RPMI8226 (cell line): ENCODE results near the gene UBASH3B.

Experiments used
- DNase-seq: peaks from one replicate; pipeline ENCODE4 v3.0.0-alpha.2; 2015

UBASH3B gene

DNA sequence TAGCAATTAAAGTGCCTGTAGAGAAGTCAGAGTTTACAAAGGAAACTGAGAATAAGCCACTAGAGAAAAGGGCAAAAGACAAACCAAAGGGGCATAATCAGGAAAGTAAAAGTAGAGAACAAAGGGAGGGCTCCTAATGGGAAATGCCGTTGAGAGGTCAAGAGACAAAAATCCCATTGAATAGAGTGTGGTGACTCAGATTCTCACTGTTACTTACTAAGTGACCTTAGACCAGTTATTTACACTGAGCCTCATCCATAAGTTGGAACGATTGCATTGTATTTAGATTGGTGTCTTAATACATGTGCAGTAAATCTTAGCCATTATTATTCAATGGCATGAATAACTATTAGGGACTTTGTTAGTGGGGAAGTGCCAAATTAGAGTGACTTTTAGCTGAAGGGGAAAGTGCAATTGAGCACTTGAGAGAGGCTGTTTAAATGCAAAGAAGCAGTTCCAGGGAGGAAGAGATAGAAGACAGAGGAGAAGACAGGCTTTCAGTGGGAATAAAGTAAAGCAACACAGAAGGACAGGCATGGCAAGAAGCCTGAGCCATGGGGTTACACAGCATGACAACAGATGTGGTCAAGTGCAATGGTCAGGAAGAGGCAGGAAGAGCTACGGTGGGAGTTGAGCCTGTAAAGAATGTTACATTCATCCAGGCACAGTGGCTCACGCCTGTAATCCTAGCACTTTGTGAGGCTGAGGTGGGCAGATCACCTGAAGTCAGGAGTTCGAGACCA lies 82.6 kb downstream of the UBASH3B start:
- DNase-seq: no peak

DNA sequence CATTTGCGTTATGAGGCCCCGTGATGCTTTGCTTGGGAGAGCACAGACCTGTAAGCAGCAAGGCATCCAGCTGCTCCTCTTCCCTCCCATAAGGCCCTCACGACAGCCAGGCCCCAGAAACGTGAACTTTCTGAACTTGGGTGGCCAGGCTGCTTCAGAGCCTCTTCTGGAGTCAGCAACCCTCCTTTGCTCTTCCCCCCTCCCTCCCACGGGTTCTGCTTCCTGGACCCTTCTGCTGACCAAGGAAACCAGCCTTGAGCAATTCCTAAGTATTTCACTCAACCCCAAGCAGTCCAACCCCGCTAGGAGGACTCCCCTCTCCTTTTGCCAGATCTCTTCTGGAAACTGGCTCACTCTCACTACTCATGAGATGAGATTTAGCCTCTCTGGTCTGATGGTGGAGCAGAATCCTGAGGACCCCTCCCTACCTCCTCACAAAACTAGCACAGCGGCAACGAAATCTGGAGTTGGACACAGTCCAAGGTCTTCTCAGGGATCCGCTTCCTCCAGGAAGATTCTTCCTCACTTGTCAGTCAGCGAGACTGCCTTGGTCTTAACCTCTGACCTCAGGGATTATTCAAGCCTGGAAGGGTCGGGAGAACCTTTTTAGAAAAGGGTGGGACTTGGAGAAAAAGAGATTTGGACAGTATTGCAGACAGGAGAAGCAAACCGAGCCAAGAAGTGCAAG lies 86.2 kb downstream of the UBASH3B start:
- DNase-seq: no peak

DNA sequence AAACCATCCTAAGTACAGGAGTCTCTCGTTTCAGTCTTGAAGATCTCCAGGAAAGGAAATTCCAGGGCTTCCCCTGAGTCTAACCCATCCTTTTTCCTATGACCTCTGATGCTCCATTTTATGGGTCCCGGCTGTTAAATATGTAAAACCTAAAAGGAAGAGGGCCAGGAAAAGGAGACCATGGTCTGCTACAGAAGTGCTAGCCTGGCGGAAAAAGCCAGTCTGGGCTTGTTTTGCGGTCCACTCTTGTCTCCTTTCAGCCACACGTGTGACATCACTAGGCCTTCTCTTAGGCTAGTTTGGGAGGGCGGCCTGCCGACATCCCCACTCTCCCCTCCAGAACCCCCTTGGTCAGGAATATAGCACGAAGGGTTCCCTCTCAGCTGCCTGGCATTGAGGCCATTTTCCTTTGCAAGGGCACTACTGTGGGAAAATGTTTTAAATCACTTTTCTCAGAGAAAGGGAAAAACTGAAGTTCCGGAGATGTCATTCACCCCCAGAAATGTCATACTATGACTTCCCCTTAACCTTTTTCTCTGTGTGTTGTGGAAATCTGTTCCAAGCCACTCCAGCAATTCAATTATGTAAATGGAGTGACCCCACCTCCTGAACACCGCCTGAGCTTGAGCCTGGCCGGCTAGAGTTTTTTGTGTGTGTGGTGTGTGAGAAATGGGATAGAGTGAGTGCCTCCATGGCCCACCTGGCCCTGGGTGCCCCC lies 86.9 kb downstream of the UBASH3B start:
- DNase-seq: no peak

DNA sequence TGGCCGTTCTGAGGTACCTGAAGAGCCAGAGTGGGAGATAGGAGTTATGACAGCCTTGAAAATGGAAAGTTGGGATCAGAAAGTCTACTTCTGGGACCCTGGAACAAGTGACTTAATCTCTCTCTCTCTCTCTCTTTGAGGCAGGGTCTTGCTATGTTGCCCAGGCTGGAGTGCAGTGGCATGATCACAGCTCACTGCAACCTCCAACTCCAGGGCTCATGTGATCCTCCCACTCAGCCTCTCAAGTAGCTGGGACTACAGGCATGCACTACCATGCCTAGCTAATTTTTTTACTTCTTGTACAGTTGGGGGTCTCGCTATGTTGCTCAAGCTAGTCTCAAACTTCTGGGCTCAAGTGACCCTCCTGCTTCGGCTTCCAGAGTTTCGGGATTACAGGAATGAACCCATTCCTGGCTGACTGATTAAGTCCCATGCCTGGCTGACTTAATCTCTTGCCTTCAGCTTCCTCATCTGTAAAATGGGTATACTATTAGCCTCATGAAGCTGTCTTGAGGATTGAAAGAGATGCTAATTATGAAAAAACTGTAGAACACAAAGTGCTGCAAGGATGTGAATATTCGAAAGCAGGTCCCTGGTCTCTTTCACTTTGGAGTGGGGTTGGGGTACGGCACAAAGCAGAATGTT lies 87.7 kb downstream of the UBASH3B start:
- DNase-seq: no peak

DNA sequence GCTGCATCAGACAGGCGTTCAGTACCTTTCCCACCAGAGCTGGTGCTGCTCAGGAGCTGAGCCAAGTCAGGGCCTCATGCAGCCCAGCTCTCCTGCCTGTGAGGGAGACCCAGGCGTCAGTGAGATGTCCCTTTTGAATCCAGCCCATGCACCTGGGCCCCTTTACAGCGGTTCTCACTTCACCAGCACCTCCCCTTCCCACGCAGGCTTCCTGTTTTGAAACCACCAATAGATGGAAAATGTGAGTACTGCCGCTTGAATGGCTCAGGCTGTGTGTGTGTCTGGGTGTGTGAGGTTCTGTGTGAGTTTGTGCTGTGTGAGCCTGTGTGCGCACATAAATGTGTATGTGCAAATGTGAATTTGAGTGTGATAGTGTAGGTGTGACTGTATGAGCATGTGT lies 88.4 kb downstream of the UBASH3B start:
- DNase-seq: peak; percentile 80

DNA sequence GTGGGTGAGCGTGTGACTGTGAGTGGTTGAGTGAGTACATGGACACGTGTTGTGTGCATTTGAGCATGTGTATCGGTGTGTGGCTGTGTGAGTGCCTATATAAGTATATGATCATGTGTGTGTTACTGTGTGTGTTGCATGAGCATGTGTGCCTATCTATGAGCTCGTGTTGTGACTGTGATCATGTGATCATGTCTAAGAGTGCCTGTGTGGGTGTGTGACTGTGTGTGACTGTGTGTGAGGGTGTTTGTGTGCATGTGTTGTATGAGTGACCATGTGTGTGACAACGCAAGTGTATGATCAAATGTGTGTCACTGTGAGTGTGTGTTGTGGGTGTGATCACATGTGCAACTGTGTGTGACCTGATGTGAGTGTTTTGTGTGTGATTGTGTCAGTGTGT lies 88.8 kb downstream of the UBASH3B start:
- no peak for DNase-seq

DNA sequence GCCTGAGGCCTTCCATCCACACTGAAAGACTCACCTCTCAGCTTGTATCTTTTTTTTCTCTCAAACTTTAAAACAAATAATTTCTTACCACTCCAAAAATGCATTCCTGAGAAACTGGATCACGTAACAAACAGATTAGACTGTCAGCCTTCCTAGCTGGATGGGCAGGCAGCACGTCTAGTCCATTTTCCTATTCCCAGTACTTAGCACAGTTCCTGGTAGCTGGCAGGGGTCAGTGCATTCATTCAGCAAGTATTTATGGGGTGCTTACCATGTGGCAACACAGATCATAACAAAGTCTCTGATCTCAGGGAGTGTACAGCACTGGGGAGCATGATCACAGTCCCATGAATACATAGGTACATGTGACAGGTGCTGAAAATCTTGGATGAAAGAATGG lies 89.6 kb downstream of the UBASH3B start:
- no peak for DNase-seq

DNA sequence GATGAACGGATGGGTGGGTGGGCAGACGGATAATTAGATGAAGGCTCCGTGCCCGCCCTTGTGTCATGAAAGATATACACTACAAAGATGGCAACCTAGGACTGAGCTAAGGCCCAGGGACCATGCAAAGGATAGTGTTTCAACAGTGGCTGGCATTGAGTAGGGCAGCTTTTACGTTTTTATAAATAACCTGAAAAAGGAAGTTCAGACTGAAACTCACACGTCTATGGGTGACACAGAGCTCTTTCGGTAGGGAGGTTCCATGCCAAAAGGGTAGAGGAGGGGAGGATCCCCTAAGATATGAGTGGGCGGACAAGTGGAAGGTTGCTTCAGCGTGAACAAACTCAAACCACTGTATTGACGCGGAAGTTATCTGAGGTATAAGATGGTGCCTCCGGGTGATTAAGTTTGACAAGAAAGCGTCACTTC lies 90.5 kb downstream of the UBASH3B start:
- peak; percentile 75 for DNase-seq

DNA sequence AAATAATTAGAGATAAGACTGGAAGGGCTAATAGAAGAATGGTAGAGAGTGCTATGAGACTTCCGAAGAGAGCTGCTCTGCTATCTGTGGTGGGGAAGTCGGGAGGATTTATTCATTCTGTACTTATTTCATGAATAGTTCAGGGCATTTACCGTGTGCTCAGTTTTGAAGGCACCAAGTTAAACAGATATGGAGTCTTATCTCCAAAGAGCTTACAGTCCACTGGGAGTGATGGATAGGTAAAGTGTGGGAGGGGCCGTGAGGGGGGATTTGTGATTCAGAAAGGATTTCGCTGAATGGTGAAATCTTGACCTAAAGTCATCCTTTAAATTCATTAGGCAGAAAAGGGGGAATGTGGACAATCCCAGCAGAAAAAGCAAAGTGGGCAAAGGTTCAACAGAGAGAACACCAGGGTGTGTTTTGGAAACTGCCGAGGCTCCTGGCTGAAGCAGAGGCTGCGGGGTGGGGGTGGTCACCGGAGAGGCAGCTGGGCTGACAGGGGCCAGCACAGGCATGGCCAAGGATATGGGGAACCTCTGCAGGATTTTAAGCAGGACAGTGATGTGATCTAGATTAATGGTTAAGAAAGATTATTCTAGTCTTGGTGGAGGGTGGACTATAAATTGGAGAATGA lies 91.2 kb downstream of the UBASH3B start:
- no peak for DNase-seq

DNA sequence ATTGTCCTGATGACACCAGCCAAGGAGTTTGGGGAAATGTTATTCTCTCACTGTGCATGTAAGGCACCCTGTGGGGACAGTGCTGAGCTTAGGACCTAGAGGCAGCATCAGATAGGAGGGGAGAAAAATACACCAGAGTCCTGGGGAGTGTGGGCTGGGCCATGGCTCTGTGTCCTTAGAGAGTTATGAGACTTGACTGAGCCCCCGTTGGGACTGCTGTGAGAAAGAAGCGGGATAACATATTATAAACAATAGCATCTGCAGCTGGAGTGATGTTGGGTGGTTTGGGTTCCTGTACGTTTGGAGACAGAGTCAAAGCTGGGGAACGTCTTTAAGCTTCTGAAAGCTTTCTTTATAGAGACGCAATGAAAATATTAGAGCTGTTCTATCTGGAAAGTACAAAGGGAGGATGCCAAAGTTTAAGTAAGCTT lies 91.8 kb downstream of the UBASH3B start:
- no peak for DNase-seq

DNA sequence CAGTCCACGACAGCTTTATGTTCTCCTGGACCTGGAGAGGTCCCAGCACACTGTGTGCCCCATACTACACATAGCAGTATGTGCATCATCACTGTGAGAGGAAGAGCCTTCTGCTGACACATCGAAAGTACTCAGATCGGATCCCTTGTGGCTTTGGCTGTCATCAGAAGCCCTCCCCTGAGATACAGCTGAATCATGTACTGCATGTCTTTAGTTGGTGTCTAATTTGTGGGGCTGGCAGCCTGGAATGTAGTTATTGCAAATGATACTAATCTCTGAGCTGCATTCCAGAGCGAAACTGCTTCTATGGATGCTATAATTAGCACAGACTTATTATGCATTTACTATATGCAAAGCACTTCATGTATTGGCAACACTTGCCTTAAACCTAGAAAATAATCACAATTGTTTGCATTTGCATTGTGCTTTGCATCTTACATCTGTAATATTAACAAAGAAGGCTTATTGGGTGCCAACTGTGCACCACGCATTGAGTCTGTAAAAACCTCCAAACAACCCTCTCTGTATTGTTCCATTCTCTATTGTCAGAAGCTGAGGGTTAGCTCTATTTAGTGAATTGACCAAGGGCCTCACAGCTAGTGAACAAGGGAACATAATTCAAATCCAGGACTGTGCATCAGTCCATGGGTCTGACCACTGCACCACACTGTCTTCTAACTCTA lies 93.6 kb downstream of the UBASH3B start:
- peak; percentile 89 for DNase-seq

DNA sequence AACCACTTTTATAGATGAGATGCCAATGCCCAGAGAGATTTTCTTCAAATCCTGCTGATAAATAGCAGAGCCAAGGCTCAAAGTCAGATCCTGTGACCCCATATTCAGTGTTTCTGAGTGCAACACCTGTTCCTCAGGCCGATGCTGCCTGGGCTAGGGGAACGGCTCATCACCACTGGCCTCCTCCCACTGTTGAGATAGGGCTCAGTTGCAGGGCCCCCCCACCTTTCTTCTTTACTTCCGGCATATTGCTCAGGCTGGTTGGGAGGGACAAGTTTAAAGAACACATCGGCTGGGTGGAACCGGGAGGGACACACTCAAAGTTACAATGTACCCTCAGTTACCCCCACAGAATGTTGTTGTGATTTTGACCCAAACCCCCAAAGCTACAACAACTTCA lies 94.5 kb downstream of the UBASH3B start:
- DNase-seq: no peak

DNA sequence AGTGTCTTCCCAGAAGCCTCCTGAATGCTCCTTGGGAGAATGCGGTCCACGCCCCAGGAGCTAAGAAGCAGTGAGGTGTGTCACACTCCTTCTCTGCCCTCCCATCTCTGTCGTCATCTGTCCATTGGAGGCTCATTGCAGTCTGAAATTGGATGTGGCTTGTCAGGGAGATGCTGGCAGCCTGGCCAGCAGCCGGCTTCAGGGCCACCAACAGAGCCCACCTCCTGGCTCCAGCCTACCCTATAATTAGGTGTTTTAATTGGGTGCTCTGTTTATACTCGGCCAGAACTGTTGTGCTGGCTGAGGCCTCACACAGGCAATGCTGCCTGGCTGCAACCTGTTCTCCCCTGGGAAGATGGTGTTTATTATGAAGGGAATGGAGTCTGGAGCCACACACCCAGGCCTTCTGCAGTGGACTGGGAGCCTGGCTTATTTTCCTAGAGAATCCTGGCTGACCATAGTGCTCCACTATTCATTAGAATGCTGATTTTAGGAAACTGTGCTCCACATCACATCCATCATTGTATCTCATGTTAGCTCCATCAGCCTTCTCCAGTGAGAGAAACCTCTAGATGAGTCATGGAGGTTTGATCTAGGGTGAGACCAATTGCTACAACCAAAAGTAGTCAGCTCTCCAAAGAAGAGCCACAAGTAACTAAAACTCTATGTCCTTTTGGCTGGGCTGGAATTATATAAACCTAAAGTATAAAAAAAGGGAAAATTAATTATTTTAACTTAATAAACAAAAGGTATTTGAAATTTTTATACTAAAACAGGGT lies 96.0 kb downstream of the UBASH3B start:
- no peak for DNase-seq

DNA sequence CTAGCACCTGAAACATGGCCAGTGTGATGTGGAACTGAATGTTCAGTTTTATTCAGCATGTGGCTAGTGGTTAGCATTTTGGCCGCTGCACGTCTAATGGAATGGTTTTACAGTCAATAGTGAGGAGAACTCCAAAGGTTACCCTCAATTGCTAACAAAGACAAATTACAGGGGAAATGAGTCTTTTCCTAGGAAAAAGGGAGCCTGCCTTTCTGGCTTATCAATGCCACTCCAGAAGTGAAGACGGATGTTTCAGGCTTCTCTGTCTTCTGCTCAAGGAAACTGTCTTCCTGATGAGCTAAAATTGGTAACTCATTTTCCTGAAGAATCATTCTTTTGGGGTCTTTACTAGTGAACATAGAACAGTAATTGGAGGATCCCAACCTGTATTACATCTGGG lies 98.5 kb downstream of the UBASH3B start:
- DNase-seq: no peak

DNA sequence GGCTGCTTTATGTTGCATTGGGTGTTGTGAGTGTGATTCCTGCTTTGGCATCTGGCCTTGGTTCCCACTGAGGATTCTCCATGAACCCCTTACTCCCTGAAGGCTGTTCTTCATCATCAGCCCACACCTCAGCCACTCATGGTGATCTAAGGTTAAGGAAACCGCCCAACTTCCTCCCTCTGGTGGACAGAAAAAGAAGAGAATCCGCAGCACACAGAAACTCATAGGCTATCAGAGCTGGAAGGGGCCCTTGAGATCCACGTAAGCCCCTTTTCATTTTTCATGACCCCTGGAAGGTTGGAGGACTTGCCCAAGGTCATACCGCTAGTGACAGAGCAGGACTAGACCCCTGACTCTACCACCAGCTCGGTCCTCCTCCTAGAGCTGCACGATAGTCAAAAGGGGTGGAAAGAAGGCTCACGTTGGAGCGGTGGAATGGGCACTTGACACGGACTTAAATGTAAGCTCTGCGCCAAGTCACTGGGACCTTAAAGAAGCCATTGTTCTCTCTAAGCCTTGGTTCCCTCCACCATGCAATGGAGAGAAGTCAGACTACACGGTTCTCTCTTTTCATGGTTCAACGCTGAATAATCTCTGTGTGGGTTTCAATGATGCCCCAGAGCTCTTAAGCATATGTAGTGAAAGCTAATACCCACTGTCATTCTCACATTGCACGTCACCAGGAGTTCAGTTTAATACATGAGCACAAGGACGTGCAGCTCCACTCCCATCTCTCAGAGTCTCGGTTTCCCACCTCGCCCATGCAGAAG lies 99.2 kb downstream of the UBASH3B start:
- peak; percentile 23 for DNase-seq

DNA sequence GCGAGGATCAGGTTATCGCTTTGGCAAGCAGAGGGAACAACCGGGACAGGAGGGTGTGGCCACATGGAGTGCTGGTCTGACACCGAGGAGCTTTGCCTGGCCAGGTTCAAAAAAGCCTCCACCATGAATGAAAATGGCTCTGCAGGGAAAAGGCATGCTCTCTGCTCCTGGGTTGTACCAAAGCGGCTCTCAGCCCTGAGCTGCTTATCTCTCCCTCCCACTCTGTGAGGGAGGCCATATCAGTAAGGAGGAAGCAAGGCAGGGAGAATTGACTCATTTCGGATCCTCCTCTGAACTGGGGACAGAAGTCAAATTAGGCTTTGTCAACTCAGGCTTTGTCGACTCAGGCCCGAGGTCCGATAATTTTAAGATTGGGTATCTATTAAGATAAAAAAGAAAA lies 99.9 kb downstream of the UBASH3B start:
- DNase-seq: no peak

DNA sequence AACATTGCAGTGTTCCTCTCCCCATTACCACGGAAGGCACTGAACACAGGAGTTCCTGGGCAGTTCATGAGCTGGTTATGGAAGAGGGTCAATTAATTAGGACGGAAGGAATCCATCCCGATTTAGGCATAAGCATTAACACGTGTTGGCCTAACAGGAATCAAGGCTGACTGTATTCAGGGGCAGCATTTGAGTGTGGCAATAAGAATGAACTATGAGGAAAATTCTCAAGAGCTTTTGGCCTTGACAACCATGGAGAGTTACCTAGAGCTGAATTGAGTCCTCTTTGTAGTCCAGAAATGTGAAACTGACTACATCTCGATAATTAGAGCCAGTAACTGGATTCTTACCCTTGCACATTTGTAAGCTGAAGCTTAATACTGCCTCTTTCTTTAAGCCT lies 100.4 kb downstream of the UBASH3B start:
- no peak for DNase-seq

DNA sequence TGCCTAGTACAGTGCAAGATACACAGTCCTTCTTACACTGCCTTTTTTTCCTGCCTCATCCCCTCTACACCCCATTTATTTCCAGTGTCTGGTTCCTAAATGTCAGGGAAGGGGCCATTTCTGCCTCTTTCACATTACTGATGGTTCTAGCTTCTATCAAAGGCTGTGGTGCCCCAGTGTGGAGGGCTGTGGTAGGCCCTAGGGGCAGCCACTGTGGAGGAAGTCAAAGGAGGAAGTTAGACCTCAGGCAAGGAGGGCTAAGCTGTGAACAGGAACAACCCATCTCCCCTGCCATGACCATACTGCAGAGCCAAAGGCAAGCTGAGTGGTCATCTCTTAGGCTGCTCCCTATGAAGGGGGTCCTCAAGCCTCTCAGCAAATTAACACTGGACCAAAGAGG lies 100.9 kb downstream of the UBASH3B start:
- peak; percentile 55 for DNase-seq

DNA sequence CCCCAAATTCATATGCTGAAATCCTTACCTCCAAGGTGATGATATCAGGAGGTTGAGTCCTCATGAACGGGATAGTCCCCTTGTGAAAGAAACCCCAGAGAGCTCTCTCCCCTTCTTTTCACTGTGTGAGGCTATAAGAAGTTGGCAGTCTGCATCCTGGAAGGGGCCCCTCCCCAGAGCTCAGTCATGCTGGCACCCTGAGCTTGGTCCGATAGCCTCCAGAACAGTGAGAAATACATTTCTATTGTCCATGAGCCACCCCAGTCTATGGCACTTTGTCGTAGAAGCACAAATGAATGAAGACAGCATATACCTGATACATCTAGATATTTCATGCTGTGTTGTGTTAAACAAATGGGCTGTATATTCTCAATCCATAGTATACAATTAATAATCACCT lies 101.7 kb downstream of the UBASH3B start:
- DNase-seq: no peak

DNA sequence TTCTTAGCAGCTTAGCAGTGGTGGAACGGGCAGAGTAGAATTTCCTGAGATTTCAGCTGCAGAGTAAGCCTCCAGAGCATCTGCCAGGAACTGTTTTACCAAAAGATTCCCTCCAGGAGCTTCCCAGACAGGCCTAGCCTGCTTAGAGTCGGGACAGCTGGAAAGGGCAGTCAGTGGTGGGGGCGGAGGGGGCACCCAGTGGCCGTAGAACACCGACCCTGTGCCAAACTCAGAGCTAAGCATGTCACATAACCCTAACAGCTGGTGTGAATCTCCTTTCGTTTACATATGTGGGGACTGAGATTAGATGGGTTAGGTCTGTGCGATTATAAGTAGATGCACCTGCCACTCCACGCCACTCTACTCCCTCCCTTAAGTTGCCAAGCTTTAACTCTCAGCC lies 102.8 kb downstream of the UBASH3B start:
- DNase-seq: no peak

DNA sequence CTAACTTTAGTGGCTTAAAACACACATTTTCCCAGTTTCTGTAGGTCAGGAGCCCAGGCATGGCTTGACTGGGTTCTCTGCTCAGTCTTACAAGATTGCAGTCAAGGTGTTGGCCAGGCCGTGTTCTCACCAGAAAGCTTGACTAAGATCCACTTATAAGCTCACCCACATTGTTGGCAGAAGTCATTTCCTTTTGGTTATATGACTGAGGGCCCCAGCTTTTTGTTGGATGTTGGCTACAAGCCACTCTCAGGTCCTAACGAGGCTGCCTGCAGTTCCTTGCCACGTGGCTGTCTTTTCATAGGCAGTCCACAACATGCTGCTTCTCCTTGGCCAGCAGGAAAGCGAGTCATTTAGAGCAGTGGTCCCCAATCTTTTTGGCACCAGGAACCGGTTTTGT lies 103.5 kb downstream of the UBASH3B start:
- DNase-seq: peak; percentile 81
